ENCODE results near the gene DDX49. TPM values are rescaled to one million over a fixed set of nuclear protein-coding genes. Genes with fewer than 3 reads are reported as not detected.

Gene DDX49
- total and polyA plus RNA-seq, 2 donors (not counting 1 experiment from before 2014, with no cell fraction given), result 38.9 to 47.5 TPM

DNA sequence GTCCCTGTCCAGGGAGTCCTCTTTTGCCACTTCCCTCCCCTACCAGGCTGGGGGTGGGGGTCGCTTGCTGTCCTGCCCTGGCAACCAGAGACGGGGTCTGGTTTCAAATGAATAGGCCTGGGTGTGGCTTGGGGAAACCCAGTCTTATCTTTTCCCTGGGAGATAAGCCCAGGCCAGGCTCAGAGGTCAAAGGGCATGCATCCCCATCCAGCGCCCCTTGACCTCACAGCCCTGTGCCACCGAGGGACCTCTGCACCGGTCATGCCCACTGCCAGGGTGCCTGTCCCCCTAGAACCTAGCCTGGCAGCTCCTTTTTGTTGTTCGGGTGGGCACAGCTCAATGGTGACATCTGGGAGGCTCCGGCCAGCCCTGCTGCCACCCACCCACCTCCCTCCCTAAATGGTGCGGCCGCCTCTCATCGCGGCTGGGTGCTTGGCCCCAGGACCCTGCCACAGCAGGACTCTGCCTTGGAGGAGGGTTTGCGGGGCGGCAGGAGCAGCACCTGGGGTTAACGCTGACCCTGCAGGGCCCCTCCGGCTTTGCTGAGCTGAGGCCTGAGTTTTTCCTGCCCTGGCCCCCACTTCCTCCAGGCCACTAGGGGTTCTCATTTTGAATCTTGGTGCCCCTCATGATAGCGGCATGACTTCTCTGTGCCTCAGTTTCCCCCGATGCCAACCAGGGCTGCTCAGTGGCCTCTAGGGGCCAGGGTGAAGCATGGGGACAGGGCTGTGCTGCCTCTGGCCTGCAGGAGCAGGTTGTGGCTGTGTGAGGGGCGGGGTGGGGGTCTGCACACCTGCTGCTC is 20.7 kb upstream of the DDX49 start:
- Mint-ChIP-seq H3K4me3 (no peak overlapping the region), H3K9me3 (ENCODE audit: insufficient read depth) (no peaks in the 10 kb centered on the region), H3K4me1 (peaks cover 11% of the 10 kb centered on the region), H3K27ac (no peak overlapping the region), H3K27me3 (peaks cover 18% of the 10 kb centered on the region)
- no peak overlapping the region for H3K27ac ChIP-seq (ENCODE audit: low read length in 2 of 2)
- H3K79me2 ChIP-seq (ENCODE audit: control insufficient read depth, insufficient read depth, low read length), result no peaks in the 10 kb centered on the region
- WGBS (ENCODE audit: insufficient coverage), result 97% methylated on average over 18 of the region's 18 CpGs
- peaks cover 1 to 37% of the 10 kb centered on the region in 2 experiments for H3K36me3 ChIP-seq (replicated peaks in 1 of 2; ENCODE audit: control extremely low read depth in 1 of 2, control insufficient read depth in 1 of 2, extremely low read depth in 1 of 2, insufficient read depth in 2 of 2, low read length in 1 of 2)
- peaks cover 21% of the 10 kb centered on the region for H4K20me1 ChIP-seq (ENCODE audit: control insufficient read depth, insufficient read depth, low read length, poor library complexity, severe bottlenecking)
- H3K4me1 ChIP-seq (ENCODE audit: control insufficient read depth in 2 of 2, insufficient read depth in 2 of 2, low read length in 2 of 2), result peaks cover 13 to 17% of the 10 kb centered on the region in 2 donors
- no peaks in the 10 kb centered on the region for H3K9me3 ChIP-seq (ENCODE audit: control extremely low read depth in 1 of 3, control insufficient read depth in 2 of 3, insufficient read depth in 1 of 3, low read length in 2 of 3)
- H3K27me3 ChIP-seq (replicated peaks in 1 of 4; ENCODE audit: control extremely low read depth in 1 of 4, control insufficient read depth in 3 of 4, insufficient read depth in 4 of 4, low read length in 3 of 4), result peaks cover 0 to 20% (median 11%) of the 10 kb centered on the region in 4 experiments
- H3K9ac ChIP-seq (ENCODE audit: low read length), result no peak overlapping the region
- ChIA-PET CTCF (no interaction called here), POLR2A (no interaction called here)
- no peak overlapping the region for H3K4me3 ChIP-seq (ENCODE audit: control extremely low read depth in 1 of 5, extremely low read depth in 1 of 5, insufficient read depth in 1 of 5, low read depth in 2 of 5, low read length in 4 of 5)
- no peak overlapping the region for H2AFZ ChIP-seq (ENCODE audit: insufficient read depth, low read depth, low read length, poor library complexity, severe bottlenecking)
- intact Hi-C loops (cut with micrococcal nuclease), result no loop called here
- no peak for ATAC-seq (ENCODE audit: low read depth)
- TF ChIP-seq, protein P1, sequence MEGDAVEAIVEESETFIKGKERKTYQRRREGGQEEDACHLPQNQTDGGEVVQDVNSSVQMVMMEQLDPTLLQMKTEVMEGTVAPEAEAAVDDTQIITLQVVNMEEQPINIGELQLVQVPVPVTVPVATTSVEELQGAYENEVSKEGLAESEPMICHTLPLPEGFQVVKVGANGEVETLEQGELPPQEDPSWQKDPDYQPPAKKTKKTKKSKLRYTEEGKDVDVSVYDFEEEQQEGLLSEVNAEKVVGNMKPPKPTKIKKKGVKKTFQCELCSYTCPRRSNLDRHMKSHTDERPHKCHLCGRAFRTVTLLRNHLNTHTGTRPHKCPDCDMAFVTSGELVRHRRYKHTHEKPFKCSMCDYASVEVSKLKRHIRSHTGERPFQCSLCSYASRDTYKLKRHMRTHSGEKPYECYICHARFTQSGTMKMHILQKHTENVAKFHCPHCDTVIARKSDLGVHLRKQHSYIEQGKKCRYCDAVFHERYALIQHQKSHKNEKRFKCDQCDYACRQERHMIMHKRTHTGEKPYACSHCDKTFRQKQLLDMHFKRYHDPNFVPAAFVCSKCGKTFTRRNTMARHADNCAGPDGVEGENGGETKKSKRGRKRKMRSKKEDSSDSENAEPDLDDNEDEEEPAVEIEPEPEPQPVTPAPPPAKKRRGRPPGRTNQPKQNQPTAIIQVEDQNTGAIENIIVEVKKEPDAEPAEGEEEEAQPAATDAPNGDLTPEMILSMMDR (IDR thresholded peaks at IDR 0.05), result no peak
- no peak for TF ChIP-seq EZH2 (IDR thresholded peaks at IDR 0.05; ENCODE audit: borderline replicate concordance, insufficient read depth, low read depth, low read length, poor library complexity, severe bottlenecking)
- no peak overlapping the region for H3K4me2 ChIP-seq (replicated peaks; ENCODE audit: low read depth, low read length, poor library complexity, severe bottlenecking)
- no peak for DNase-seq
